Measurements from ENCODE around the gene ZNF584.

The ZNF584 gene

GRCh38 chr19:58466760-58467589 is 58.5 kb downstream of the ZNF584 start, which contains the start of gene ZNF324:
TSS of gene ZNF324 (plus strand) at chr19:58467080. CDS start at chr19:58469186, 2,106 bp downstream.
- DNase-seq = peak; percentile 99
